ENCODE measurements around the gene ZBTB20. TPM values are rescaled to one million over a fixed set of nuclear protein-coding genes. Genes with fewer than 3 reads are reported as not detected.
A peak's percentile ranks its signal among the peaks of the same experiment; 100 is the strongest.

Gene ZBTB20
- total RNA-seq, 3 donors from 2014 or later, result 62.9 to 150 (median 109) TPM

DNA sequence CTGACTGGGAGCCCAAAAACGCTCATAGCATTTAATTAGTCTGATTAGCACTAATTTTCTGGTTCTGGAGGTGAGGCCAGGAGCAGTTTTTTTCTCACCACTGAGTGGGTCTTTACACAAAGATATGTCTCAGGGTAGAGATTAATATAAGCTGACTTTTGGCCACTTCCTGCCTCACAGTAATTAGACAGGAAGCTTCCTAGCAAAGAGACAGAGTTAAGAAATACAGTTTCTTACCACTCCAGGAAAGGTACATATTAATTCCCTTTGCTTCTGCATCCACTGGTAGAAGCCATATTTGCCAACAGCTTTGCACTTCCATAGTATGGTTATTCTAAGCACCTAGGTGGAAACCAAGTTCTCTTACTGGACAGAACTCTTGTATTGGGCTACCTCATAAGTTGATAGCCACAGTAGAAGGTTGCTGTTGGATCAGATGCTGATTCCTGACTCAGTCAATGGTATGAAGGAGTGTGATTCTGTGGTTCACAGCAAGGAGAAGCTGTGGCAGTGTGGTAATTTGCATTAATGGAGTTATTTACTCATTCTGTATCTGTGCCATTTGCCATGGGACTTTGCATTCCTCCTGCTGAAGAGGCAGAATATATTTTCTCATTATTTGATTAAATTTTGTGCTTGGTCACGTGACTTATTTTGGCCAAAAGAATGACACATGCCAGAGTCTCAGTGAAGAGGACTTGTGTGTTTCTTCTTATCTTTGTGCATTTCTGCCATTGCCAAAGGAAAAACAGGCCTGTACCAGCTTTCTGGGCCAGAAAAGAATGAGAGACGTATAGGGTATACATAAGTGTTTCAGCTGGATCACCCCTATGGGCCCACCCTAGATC, 17.5 kb upstream of the ZBTB20 start:
- no peaks in the 10 kb centered on the region for H3K27me3 ChIP-seq
- intact Hi-C loops (cut with DNase I; ENCODE audit: low total_unique reads), result no loop called here
- TF ChIP-seq POLR2A (IDR thresholded peaks at IDR 0.05) (no peak), CTCF (IDR thresholded peaks at IDR 0.05) (no peak), POLR2AphosphoS5 (IDR thresholded peaks at IDR 0.05) (no peak)
- H3K4me1 ChIP-seq, result no peaks in the 10 kb centered on the region
- no peak overlapping the region for H3K4me3 ChIP-seq
- DNase-seq (ENCODE audit: low spot score in 2 of 2), result no peak
- no peaks in the 10 kb centered on the region for H3K9me3 ChIP-seq
- no peaks in the 10 kb centered on the region for H3K36me3 ChIP-seq
- H3K27ac ChIP-seq, result peak overlapping the region in 1 of 2 donors; percentile 19

GRCh38 chr3:115162759-115163158, 15.7 kb upstream of the ZBTB20 start:
- Histone ChIP-seq H3K27ac (no peak overlapping the region), H3K27me3 (no peaks in the 10 kb centered on the region), H3K36me3 (no peaks in the 10 kb centered on the region), H3K4me3 (no peak overlapping the region), H3K4me1 (no peaks in the 10 kb centered on the region), H3K9me3 (no peaks in the 10 kb centered on the region)
- no peak for DNase-seq (ENCODE audit: low spot score in 2 of 2)
- no peak for TF ChIP-seq POLR2AphosphoS5 (IDR thresholded peaks at IDR 0.05)
- no peak for TF ChIP-seq POLR2A (IDR thresholded peaks at IDR 0.05)
- TF ChIP-seq CTCF (IDR thresholded peaks at IDR 0.05), result no peak
- intact Hi-C loops (cut with DNase I; ENCODE audit: low total_unique reads), result no loop called here

DNA sequence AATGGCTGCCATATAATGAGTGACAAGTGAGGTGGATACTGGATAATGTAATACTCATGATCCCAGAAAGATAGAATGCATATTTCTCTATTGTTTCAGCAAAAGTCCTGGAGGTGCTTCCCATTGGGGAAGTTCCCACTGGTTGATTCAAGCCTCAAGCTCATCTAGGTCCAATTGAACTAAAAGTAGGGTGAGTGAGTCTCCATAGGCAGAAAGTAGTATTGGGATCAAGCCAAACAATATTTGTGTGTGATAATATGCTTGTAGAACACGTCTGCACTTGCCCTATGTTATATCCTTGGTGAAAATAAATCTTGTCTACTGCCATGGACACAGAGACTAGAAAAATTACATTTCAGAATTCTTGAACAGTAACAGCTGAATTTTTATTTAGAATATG, 14.8 kb upstream of the ZBTB20 start:
- Histone ChIP-seq H3K27me3 (no peaks in the 10 kb centered on the region), H3K27ac (no peak overlapping the region), H3K4me3 (no peak overlapping the region), H3K9me3 (no peaks in the 10 kb centered on the region), H3K4me1 (no peaks in the 10 kb centered on the region), H3K36me3 (no peaks in the 10 kb centered on the region)
- no peak for DNase-seq (ENCODE audit: low spot score in 2 of 2)
- intact Hi-C loops (cut with DNase I; ENCODE audit: low total_unique reads), result no loop called here
- TF ChIP-seq POLR2A (IDR thresholded peaks at IDR 0.05) (no peak), POLR2AphosphoS5 (IDR thresholded peaks at IDR 0.05) (no peak), CTCF (IDR thresholded peaks at IDR 0.05) (no peak)

- DNase-seq (ENCODE audit: low spot score in 2 of 2), result no peak
- H3K27ac ChIP-seq, result no peak overlapping the region
- no peak overlapping the region for H3K4me3 ChIP-seq
- no peaks in the 10 kb centered on the region for H3K27me3 ChIP-seq
- H3K4me1 ChIP-seq, result no peaks in the 10 kb centered on the region
- TF ChIP-seq CTCF (IDR thresholded peaks at IDR 0.05), result no peak
- TF ChIP-seq POLR2A (IDR thresholded peaks at IDR 0.05), result no peak
- TF ChIP-seq POLR2AphosphoS5 (IDR thresholded peaks at IDR 0.05), result no peak
- no peaks in the 10 kb centered on the region for H3K9me3 ChIP-seq
- no peaks in the 10 kb centered on the region for H3K36me3 ChIP-seq
- intact Hi-C loops (cut with DNase I; ENCODE audit: low total_unique reads), result no loop called here
Measured at GRCh38 chr3:115161168-115161834, 14.2 kb upstream of the ZBTB20 start.

DNA sequence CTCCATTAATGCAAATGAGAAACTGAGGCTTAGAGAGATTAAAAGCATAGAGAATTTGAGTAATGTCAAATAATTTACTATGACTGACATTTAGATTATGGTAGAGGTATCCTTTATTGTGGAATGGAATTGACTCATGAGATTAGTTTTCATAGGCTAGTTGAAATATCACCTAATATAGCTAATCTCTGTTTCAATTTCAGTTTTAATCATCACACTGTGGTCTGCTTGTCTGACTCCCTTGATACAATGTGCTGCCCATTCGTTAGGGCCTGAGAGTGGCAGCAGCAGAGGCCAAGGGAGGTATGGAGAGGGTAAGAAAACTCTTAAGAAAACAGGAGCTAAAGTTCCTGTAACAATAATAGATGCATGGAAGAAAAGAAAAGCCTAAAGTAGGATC, 13.2 kb upstream of the ZBTB20 start:
- intact Hi-C loops (cut with DNase I; ENCODE audit: low total_unique reads), result no loop called here
- TF ChIP-seq POLR2AphosphoS5 (IDR thresholded peaks at IDR 0.05) (no peak), POLR2A (IDR thresholded peaks at IDR 0.05) (no peak), CTCF (IDR thresholded peaks at IDR 0.05) (no peak)
- H3K4me3 ChIP-seq, result no peak overlapping the region
- no peaks in the 10 kb centered on the region for H3K27me3 ChIP-seq
- H3K4me1 ChIP-seq, result no peaks in the 10 kb centered on the region
- H3K9me3 ChIP-seq, result no peaks in the 10 kb centered on the region
- no peak overlapping the region for H3K27ac ChIP-seq
- H3K36me3 ChIP-seq, result no peaks in the 10 kb centered on the region
- no peak for DNase-seq (ENCODE audit: low spot score in 2 of 2)
